ENCODE measurements around the gene MYOM3. TPM values are rescaled to one million over a fixed set of nuclear protein-coding genes. Genes with fewer than 3 reads are reported as not detected.

MYOM3 gene
- total and polyA plus RNA-seq, 2 of the 13 experiments (the other 11 are each of a cell fraction or from before 2014, with no cell fraction given) = 5.8 to 15.3 TPM

GRCh38 chr1:24071941-24072340 is 40.0 kb downstream of the MYOM3 start (continued):
- TF ChIP-seq ZEB1 (IDR thresholded peaks at IDR 0.05; ENCODE audit: insufficient replicate concordance, low read depth) = no peak
- no peak for TF ChIP-seq RARG (CRISPR knock-in tag; IDR thresholded peaks at IDR 0.05; ENCODE audit: low read depth)
- no peak for TF ChIP-seq ZNF558 (CRISPR knock-in tag; IDR thresholded peaks at IDR 0.05; ENCODE audit: borderline replicate concordance)
- no peak for TF ChIP-seq ETS1 (CRISPR knock-in tag; IDR thresholded peaks at IDR 0.05)

- peak; percentile 68 for DNase-seq (ENCODE audit: low spot score)
- Histone ChIP-seq H3K79me2 (ENCODE audit: insufficient read depth, low read length) (no peaks in the 10 kb centered on the region), H3K4me2 (ENCODE audit: low read depth, low read length) (no peak overlapping the region), H3K9ac (ENCODE audit: insufficient read depth, low read depth, low read length) (no peak overlapping the region), H2AFZ (ENCODE audit: low read length) (no peak overlapping the region), H3K4me3 (replicated peaks in 1 of 3; ENCODE audit: insufficient read depth in 1 of 3, low read depth in 2 of 3, low read length in 3 of 3) (no peak overlapping the region), H4K20me1 (ENCODE audit: insufficient read depth, low read length) (no peaks in the 10 kb centered on the region), H3K36me3 (replicated peaks in 1 of 2; ENCODE audit: control insufficient read depth in 1 of 2, insufficient read depth in 2 of 2, low read length in 2 of 2) (peaks cover 0 to 1% of the 10 kb centered on the region in 2 experiments; a peak in 2 of 5 replicates), H3K27me3 (ENCODE audit: control insufficient read depth in 1 of 2, insufficient read depth in 2 of 2, low read length in 2 of 2) (no peaks in the 10 kb centered on the region), H3K4me1 (ENCODE audit: insufficient read depth, low read length) (no peaks in the 10 kb centered on the region), H3K9me3 (ENCODE audit: low read length) (no peaks in the 10 kb centered on the region), H3K27ac (ENCODE audit: extremely low read length, insufficient read depth, low read length) (no peak overlapping the region)
- intact Hi-C loops (cut with micrococcal nuclease; ENCODE audit: unreplicated experiment) = loop anchor here (1.0 kb wide), 2 partner anchors 41 to 320 kb away; partner anchors contain the start of gene MYOM3
- POLR2A ChIA-PET = interaction anchor here (1.8 kb wide), 1 partner anchor 79 kb away, joined by 4 read pairs; no protein-coding TSS in a partner anchor
- BruUV-seq (replicated peaks) = no TSS peak
- WGBS (ENCODE audit: low lambda C conversion rate) = 46% methylated on average over 14 of the region's 15 CpGs
- peak; percentile 92 for FAIRE-seq
- in situ Hi-C loops (cut with HindIII; ENCODE audit: extremely low pct_ligation_motif_present, low pct_unique_long_range_greater_than_20kb) = loop anchor here (5.0 to 10.0 kb wide), 2 partner anchors 36 to 324 kb away; no protein-coding TSS in a partner anchor
- CTCF ChIA-PET (ENCODE audit: low intra/inter-chr PET ratio, low total read pairs) = interaction anchor here (1.3 to 2.5 kb wide), 3 partner anchors 42 to 320 kb away, joined by 4 to 14 read pairs (median 13); partner anchors contain the start of gene MYOM3
- ATAC-seq = peak; percentile 94
- TF ChIP-seq ARID5B (CRISPR knock-in tag; IDR thresholded peaks at IDR 0.05) = peak; percentile 35
- TF ChIP-seq GATAD1 (CRISPR knock-in tag; IDR thresholded peaks at IDR 0.05) = 0 out of 2 replicates have a peak, but pooled peaks have one; percentile 43
- no peak for TF ChIP-seq ZNF780A (CRISPR knock-in tag; IDR thresholded peaks at IDR 0.05)
- peak; percentile 85 for TF ChIP-seq SMC3 (IDR thresholded peaks at IDR 0.05; ENCODE audit: low read length)
- TF ChIP-seq KDM5B (CRISPR knock-in tag; IDR thresholded peaks at IDR 0.05; ENCODE audit: borderline replicate concordance) = peak; percentile 19; the same call in 1 of the 2 replicates
- TF ChIP-seq MIXL1 (CRISPR knock-in tag; IDR thresholded peaks at IDR 0.05) = peak; percentile 71
- TF ChIP-seq ZNF138 (CRISPR knock-in tag; IDR thresholded peaks at IDR 0.05; ENCODE audit: low read depth) = no peak
- TF ChIP-seq, protein P1, sequence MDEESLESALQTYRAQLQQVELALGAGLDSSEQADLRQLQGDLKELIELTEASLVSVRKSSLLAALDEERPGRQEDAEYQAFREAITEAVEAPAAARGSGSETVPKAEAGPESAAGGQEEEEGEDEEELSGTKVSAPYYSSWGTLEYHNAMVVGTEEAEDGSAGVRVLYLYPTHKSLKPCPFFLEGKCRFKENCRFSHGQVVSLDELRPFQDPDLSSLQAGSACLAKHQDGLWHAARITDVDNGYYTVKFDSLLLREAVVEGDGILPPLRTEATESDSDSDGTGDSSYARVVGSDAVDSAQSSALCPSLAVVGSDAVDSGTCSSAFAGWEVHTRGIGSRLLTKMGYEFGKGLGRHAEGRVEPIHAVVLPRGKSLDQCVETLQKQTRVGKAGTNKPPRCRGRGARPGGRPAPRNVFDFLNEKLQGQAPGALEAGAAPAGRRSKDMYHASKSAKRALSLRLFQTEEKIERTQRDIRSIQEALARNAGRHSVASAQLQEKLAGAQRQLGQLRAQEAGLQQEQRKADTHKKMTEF (CRISPR knock-in tag; IDR thresholded peaks at IDR 0.05) = 0 out of 2 replicates have a peak, but pooled peaks have one; percentile 23
- TF ChIP-seq HOXA3 (CRISPR knock-in tag; IDR thresholded peaks at IDR 0.05) = 0 out of 2 replicates have a peak, but pooled peaks have one; percentile 19
- TF ChIP-seq ZBTB43 (CRISPR knock-in tag; conservative IDR thresholded peaks at IDR 0.05) = no peak
- peak; percentile 86 for TF ChIP-seq RAD21 (CRISPR knock-in tag; IDR thresholded peaks at IDR 0.05)
Measured at GRCh38 chr1:24070821-24071393, 41.0 kb downstream of the MYOM3 start.

Measured in HepG2 (cell line).